ENCODE measurements around the gene ENPP3. TPM values are rescaled to one million over a fixed set of nuclear protein-coding genes. Genes with fewer than 3 reads are reported as not detected.

ENPP3 gene
- total and polyA plus RNA-seq, 9 of the 15 experiments (the other 6 are each of a cell fraction or from before 2014, with no cell fraction given) = 14.0 to 32.8 (median 21.6) TPM

- TF ChIP-seq, protein P1, sequence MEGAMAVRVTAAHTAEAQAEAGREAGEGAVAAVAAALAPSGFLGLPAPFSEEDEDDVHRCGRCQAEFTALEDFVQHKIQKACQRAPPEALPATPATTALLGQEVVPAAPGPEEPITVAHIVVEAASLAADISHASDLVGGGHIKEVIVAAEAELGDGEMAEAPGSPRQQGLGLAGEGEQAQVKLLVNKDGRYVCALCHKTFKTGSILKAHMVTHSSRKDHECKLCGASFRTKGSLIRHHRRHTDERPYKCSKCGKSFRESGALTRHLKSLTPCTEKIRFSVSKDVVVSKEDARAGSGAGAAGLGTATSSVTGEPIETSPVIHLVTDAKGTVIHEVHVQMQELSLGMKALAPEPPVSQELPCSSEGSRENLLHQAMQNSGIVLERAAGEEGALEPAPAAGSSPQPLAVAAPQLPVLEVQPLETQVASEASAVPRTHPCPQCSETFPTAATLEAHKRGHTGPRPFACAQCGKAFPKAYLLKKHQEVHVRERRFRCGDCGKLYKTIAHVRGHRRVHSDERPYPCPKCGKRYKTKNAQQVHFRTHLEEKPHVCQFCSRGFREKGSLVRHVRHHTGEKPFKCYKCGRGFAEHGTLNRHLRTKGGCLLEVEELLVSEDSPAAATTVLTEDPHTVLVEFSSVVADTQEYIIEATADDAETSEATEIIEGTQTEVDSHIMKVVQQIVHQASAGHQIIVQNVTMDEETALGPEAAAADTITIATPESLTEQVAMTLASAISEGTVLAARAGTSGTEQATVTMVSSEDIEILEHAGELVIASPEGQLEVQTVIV (CRISPR knock-in tag; IDR thresholded peaks at IDR 0.05; ENCODE audit: borderline replicate concordance) = no peak
- no peak for TF ChIP-seq ILK (tag; IDR thresholded peaks at IDR 0.05; ENCODE audit: borderline replicate concordance, low read depth)
- no peak for TF ChIP-seq RAD51 (IDR thresholded peaks at IDR 0.05; ENCODE audit: borderline replicate concordance, low read depth)
- TF ChIP-seq SRSF9 (IDR thresholded peaks at IDR 0.05; ENCODE audit: borderline replicate concordance, low read depth, low read length) = no peak
- no peak for TF ChIP-seq NUFIP1 (IDR thresholded peaks at IDR 0.05; ENCODE audit: partially characterized antibody)
- TF ChIP-seq UBTF (IDR thresholded peaks at IDR 0.05; ENCODE audit: borderline replicate concordance in 1 of 2, low read depth in 2 of 2, low read length in 2 of 2) = peak; percentile 86 to 90; a peak in 3 of 4 replicates
- TF ChIP-seq NCOA4 (IDR thresholded peaks at IDR 0.05; ENCODE audit: partially characterized antibody) = no peak
- peak; percentile 88 for TF ChIP-seq NBN (IDR thresholded peaks at IDR 0.05; ENCODE audit: low read depth)
- TF ChIP-seq, protein P2, sequence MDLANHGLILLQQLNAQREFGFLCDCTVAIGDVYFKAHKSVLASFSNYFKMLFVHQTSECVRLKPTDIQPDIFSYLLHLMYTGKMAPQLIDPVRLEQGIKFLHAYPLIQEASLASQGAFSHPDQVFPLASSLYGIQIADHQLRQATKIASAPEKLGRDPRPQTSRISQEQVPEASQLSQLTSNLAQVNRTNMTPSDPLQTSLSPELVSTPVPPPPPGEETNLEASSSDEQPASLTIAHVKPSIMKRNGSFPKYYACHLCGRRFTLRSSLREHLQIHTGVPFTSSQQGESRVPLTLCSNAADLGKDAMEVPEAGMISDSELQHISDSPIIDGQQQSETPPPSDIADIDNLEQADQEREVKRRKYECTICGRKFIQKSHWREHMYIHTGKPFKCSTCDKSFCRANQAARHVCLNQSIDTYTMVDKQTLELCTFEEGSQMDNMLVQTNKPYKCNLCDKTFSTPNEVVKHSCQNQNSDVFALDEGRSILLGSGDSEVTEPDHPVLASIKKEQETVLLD (IDR thresholded peaks at IDR 0.05) = no peak
- no peak for TF ChIP-seq CHD1 (IDR thresholded peaks at IDR 0.05; ENCODE audit: low read length)
- no peak for TF ChIP-seq MCM7 (IDR thresholded peaks at IDR 0.05)
- peak; percentile 81; the same call in 1 of the 2 replicates for TF ChIP-seq HDAC8 (tag; IDR thresholded peaks at IDR 0.05)
- no peak for TF ChIP-seq ZNF707 (CRISPR knock-in tag; conservative IDR thresholded peaks at IDR 0.05)
- TF ChIP-seq ZNF224 (CRISPR knock-in tag; IDR thresholded peaks at IDR 0.05) = peak; percentile 61; the same call in 1 of the 2 replicates
- TF ChIP-seq, protein P3, sequence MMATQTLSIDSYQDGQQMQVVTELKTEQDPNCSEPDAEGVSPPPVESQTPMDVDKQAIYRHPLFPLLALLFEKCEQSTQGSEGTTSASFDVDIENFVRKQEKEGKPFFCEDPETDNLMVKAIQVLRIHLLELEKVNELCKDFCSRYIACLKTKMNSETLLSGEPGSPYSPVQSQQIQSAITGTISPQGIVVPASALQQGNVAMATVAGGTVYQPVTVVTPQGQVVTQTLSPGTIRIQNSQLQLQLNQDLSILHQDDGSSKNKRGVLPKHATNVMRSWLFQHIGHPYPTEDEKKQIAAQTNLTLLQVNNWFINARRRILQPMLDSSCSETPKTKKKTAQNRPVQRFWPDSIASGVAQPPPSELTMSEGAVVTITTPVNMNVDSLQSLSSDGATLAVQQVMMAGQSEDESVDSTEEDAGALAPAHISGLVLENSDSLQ (IDR thresholded peaks at IDR 0.05) = peak; percentile 81
- peak; percentile 93 for TF ChIP-seq CC2D1A (IDR thresholded peaks at IDR 0.05)
- peak; percentile 61; the same call in 1 of the 2 replicates for TF ChIP-seq NCOR1 (IDR thresholded peaks at IDR 0.05)
- TF ChIP-seq, protein P4, sequence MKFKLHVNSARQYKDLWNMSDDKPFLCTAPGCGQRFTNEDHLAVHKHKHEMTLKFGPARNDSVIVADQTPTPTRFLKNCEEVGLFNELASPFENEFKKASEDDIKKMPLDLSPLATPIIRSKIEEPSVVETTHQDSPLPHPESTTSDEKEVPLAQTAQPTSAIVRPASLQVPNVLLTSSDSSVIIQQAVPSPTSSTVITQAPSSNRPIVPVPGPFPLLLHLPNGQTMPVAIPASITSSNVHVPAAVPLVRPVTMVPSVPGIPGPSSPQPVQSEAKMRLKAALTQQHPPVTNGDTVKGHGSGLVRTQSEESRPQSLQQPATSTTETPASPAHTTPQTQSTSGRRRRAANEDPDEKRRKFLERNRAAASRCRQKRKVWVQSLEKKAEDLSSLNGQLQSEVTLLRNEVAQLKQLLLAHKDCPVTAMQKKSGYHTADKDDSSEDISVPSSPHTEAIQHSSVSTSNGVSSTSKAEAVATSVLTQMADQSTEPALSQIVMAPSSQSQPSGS (CRISPR knock-in tag; IDR thresholded peaks at IDR 0.05) = no peak
Measured at GRCh38 chr6:131627724-131628682, 9.1 kb upstream of the ENPP3 start, which contains the start of gene MED23 (continued).
